OCI-LY1 (cell line): Measurements from ENCODE around the gene ATP1B1.

Experiments
- H2AFZ ChIP-seq: fragments of 200-600 bp; sonication (generic), shearing (Covaris generic); 2 replicates; pipeline ENCODE4 v1.6.0; 2014; ENCODE audit warnings: antibody characterized with exemption, mild to moderate bottlenecking, low read length
- H3F3A ChIP-seq: fragments of 200-600 bp; sonication (generic), shearing (Covaris generic); 2 replicates; pipeline ENCODE4 v1.6.0; 2014; ENCODE audit warnings: mild to moderate bottlenecking, antibody characterized with exemption, low read length, moderate library complexity; ENCODE audit not compliant: insufficient read depth
- H3K27ac ChIP-seq: fragments of 200-600 bp; sonication (generic); 2 replicates; pipeline ENCODE4 v1.5.1; 2014; ENCODE audit warnings: low read length, mixed run types, mild to moderate bottlenecking, low read depth; ENCODE audit not compliant: poor library complexity, severe bottlenecking
- H3K27me3 ChIP-seq: fragments of 200-600 bp; sonication (generic); 2 replicates; pipeline ENCODE4 v1.6.0; 2014; ENCODE audit warnings: antibody characterized with exemption, mild to moderate bottlenecking, low read length, moderate library complexity; ENCODE audit not compliant: insufficient read depth
- H3K36me3 ChIP-seq: fragments of 200-600 bp; sonication (generic); 2 replicates; pipeline ENCODE4 v1.6.1; 2014; ENCODE audit warnings: mild to moderate bottlenecking, antibody characterized with exemption, low read length, moderate library complexity, mixed read lengths; ENCODE audit not compliant: insufficient read depth
- H3K4me1 ChIP-seq: fragments of 200-600 bp; sonication (generic); 2 replicates; pipeline ENCODE4 v1.5.1; 2014; ENCODE audit warnings: mild to moderate bottlenecking, low read length, moderate library complexity; ENCODE audit not compliant: insufficient read depth, severe bottlenecking
- H3K4me2 ChIP-seq: fragments of 200-600 bp; sonication (generic), shearing (Covaris generic); 2 replicates; pipeline ENCODE4 v1.6.1; 2014; ENCODE audit warnings: low read length
- H3K4me3 ChIP-seq: fragments of 200-600 bp; sonication (generic); 2 replicates; pipeline ENCODE4 v1.5.1; 2014; ENCODE audit warnings: low read length, low read depth, mild to moderate bottlenecking, mixed read lengths; ENCODE audit not compliant: poor library complexity, severe bottlenecking
- H3K79me2 ChIP-seq: fragments of 200-600 bp; shearing (Covaris generic); 2 replicates; pipeline ENCODE4 v1.6.1; 2016; ENCODE audit warnings: mixed run types, low read length, mixed read lengths; ENCODE audit not compliant: insufficient read depth
- H3K9ac ChIP-seq: fragments of 200-600 bp; sonication (generic), shearing (Covaris generic); 2 replicates; pipeline ENCODE4 v1.6.1; 2014; ENCODE audit warnings: mild to moderate bottlenecking, low read length, mixed read lengths
- H3K9me2 ChIP-seq: fragments of 200-600 bp; sonication (generic), shearing (Covaris generic); 2 replicates; pipeline ENCODE4 v1.6.1; 2014; ENCODE audit warnings: low read depth, mild to moderate bottlenecking, low read length, mixed read lengths
- H3K9me3 ChIP-seq: fragments of 200-600 bp; shearing (Covaris generic); 2 replicates; pipeline ENCODE4 v1.6.1; 2014; ENCODE audit warnings: low read length, mixed read lengths
- H4K20me1 ChIP-seq: fragments of 200-600 bp; sonication (generic), shearing (Covaris generic); 2 replicates; pipeline ENCODE4 v1.6.0; 2016; ENCODE audit warnings: mild to moderate bottlenecking, low read length; ENCODE audit not compliant: insufficient read depth
- CTCF ChIP-seq: fragments of 200-600 bp; sonication (generic), shearing (Covaris generic); IDR thresholded peaks from 2 replicates; pipeline ENCODE4 v1.5.1; 2017; ENCODE audit warnings: mild to moderate bottlenecking, antibody characterized with exemption, low read length, moderate library complexity, mixed read lengths
- EZH2 ChIP-seq: fragments of 200-600 bp; sonication (generic), shearing (Covaris generic); IDR thresholded peaks from 2 replicates; pipeline ENCODE4 v1.8.0; 2017; ENCODE audit warnings: borderline replicate concordance, mixed run types, mild to moderate bottlenecking, antibody characterized with exemption, low read length, moderate library complexity, mixed read lengths

Gene ATP1B1

GRCh38 chr1:169111472-169111871 lies 5.0 kb downstream of the ATP1B1 start:
- H3K4me1 ChIP-seq: peaks cover 78% of the 10 kb centered on the region
- H3K4me2 ChIP-seq: no peak overlapping the region; the same call in 1 of the 2 replicates
- H4K20me1 ChIP-seq: no peaks in the 10 kb centered on the region
- H3K9me3 ChIP-seq: no peaks in the 10 kb centered on the region
- H3K9ac ChIP-seq: no peak overlapping the region
- no peaks in the 10 kb centered on the region for H3K27me3 ChIP-seq
- no peaks in the 10 kb centered on the region for H3K9me2 ChIP-seq
- H3K36me3 ChIP-seq: peaks cover 16% of the 10 kb centered on the region
- no peak overlapping the region for H3K4me3 ChIP-seq
- TF ChIP-seq CTCF: no peak
- no peak for TF ChIP-seq EZH2
- no peak overlapping the region for H2AFZ ChIP-seq
- peaks cover 5% of the 10 kb centered on the region for H3K79me2 ChIP-seq
- no peaks in the 10 kb centered on the region for H3F3A ChIP-seq
- H3K27ac ChIP-seq: peak overlapping the region; percentile 62

DNA sequence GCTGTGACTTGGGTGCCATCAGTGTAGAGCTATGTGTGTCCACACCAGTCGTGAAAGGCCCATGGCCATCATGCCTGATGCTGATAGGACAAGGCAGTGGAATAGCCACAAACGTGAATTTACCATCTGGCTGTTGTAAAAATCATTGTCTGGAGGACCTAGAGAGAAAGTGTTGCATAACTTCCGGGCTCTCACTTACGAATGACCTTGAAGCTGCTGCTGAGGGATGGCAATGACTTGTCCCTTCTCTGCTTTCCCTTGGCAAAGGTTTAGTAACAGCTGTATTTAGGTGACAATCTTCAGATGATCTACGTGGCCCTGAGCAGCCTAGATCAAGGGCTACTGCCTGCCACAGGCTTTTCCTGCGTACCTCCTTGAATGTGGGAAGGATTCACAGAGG lies 5.8 kb downstream of the ATP1B1 start:
- H3K4me1 ChIP-seq: peaks cover 84% of the 10 kb centered on the region

DNA sequence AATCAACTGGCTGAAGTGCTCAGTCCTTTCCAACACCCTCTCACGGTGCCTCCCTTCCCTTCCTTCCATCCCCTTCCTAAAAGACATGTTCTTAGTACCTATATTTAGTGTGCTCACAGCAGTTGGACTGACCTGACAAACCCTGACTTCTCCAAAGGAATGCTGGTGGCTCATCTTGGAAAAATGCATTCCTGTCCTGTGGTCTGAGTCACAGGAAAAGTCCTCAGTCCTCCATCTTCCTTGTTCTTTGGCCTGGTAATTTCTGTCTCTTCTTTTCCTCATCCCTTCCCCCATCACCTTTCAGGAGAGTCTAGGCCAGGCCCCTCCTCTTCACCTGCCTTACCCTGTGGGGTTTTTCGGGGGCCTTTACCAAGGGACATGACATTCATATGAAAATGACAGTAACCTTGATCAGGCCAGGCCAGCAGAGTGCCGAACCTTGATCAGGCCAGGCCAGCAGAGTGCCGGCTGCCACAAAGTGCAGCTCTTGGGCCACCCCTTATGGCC lies 7.2 kb downstream of the ATP1B1 start:
- Histone ChIP-seq H3K27me3 (no peaks in the 10 kb centered on the region), H3K4me3 (peak overlapping the region; percentile 47), H3K36me3 (peaks cover 16% of the 10 kb centered on the region), H4K20me1 (no peaks in the 10 kb centered on the region), H3K9me2 (no peaks in the 10 kb centered on the region), H3F3A (no peaks in the 10 kb centered on the region), H3K9ac (peak overlapping the region; percentile 26; the same call in 1 of the 2 replicates), H3K9me3 (no peaks in the 10 kb centered on the region), H3K27ac (peak overlapping the region; percentile 66), H3K4me1 (peaks cover 70% of the 10 kb centered on the region), H3K4me2 (peak overlapping the region; percentile 37), H3K79me2 (no peaks in the 10 kb centered on the region), H2AFZ (no peak overlapping the region)
- TF ChIP-seq EZH2 (no peak), CTCF (no peak)

More for the DNA sequence above, 5.8 kb downstream of the ATP1B1 start:
- Histone ChIP-seq H3K79me2 (peaks cover 3% of the 10 kb centered on the region), H3K9ac (no peak overlapping the region; the same call in 1 of the 2 replicates), H3K9me3 (no peaks in the 10 kb centered on the region), H3F3A (no peaks in the 10 kb centered on the region), H3K27ac (peak overlapping the region; percentile 62), H3K27me3 (no peaks in the 10 kb centered on the region), H4K20me1 (no peaks in the 10 kb centered on the region), H2AFZ (no peak overlapping the region), H3K4me3 (no peak overlapping the region), H3K36me3 (peaks cover 16% of the 10 kb centered on the region), H3K9me2 (no peaks in the 10 kb centered on the region), H3K4me2 (peak overlapping the region; percentile 14; the same call in 1 of the 2 replicates)
- TF ChIP-seq EZH2 (no peak), CTCF (no peak)
